ENCODE measurements around the gene ZSWIM5. TPM values are rescaled to one million over a fixed set of nuclear protein-coding genes. Genes with fewer than 3 reads are reported as not detected.

The ZSWIM5 gene
- total and polyA plus RNA-seq, 2 experiments from 2014 or later = 6.6 to 7.6 TPM

DNA sequence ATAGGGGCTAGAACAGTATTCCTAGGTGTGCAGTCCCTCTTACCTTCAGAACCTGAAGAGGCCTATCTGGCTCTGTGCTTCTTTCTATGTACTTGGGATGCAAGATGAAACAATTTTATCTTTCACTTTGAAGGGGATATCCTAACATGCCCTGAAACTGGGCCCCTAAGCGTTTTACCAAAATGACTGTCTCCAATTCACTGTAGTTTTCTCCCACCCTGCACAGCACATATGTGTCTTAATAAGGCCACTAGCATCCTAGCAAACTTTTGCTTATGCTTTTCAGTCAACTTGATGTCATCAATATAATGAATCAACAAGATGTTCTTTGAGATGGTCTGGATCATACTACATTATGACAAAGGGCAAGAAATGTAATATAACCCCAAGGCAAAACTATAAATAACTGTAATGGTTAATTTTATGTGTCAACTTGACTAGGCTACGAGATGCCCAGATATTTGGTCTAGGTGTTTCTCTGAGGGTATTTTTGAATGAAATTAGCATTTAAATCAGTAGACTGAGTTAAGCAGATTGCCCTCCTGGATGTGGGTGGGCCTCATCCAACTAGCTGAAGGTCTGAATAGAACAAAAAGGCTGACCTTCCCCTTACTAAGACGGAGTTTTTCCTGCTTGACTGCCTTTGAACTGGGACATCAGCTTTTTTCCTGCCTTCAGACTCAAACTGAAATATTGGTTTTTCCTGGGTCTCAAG lies 9.2 kb upstream of the ZSWIM5 start:
- no peaks in the 10 kb centered on the region for H3K36me3 ChIP-seq
- no peak overlapping the region for H3K27ac ChIP-seq
- H3K9me3 ChIP-seq (ENCODE audit: low read depth) = no peaks in the 10 kb centered on the region
- no peaks in the 10 kb centered on the region for H3K4me1 ChIP-seq (ENCODE audit: low read depth)
- H3K4me3 ChIP-seq = no peak overlapping the region
- no peak for DNase-seq (ENCODE audit: low read depth in 1 of 2, low spot score in 1 of 2)
- no peaks in the 10 kb centered on the region for H3K27me3 ChIP-seq
- TF ChIP-seq, protein P1, sequence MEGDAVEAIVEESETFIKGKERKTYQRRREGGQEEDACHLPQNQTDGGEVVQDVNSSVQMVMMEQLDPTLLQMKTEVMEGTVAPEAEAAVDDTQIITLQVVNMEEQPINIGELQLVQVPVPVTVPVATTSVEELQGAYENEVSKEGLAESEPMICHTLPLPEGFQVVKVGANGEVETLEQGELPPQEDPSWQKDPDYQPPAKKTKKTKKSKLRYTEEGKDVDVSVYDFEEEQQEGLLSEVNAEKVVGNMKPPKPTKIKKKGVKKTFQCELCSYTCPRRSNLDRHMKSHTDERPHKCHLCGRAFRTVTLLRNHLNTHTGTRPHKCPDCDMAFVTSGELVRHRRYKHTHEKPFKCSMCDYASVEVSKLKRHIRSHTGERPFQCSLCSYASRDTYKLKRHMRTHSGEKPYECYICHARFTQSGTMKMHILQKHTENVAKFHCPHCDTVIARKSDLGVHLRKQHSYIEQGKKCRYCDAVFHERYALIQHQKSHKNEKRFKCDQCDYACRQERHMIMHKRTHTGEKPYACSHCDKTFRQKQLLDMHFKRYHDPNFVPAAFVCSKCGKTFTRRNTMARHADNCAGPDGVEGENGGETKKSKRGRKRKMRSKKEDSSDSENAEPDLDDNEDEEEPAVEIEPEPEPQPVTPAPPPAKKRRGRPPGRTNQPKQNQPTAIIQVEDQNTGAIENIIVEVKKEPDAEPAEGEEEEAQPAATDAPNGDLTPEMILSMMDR (IDR thresholded peaks at IDR 0.05; ENCODE audit: low read depth, low read length) = no peak

GRCh38 chr1:45213892-45214291 lies 7.5 kb upstream of the ZSWIM5 start:
- Histone ChIP-seq H3K27me3 (no peaks in the 10 kb centered on the region), H3K36me3 (no peaks in the 10 kb centered on the region), H3K4me1 (ENCODE audit: low read depth) (no peaks in the 10 kb centered on the region), H3K4me3 (no peak overlapping the region), H3K27ac (no peak overlapping the region), H3K9me3 (ENCODE audit: low read depth) (no peaks in the 10 kb centered on the region)
- TF ChIP-seq, protein P1 (IDR thresholded peaks at IDR 0.05; ENCODE audit: low read depth, low read length) = no peak
- DNase-seq (ENCODE audit: low read depth in 1 of 2, low spot score in 1 of 2) = no peak

- Histone ChIP-seq H3K4me3 (no peak overlapping the region), H3K9me3 (ENCODE audit: low read depth) (no peaks in the 10 kb centered on the region), H3K27ac (no peak overlapping the region), H3K4me1 (ENCODE audit: low read depth) (no peaks in the 10 kb centered on the region), H3K36me3 (no peaks in the 10 kb centered on the region), H3K27me3 (peaks cover 12% of the 10 kb centered on the region)
- no peak for DNase-seq (ENCODE audit: low read depth in 1 of 2, low spot score in 1 of 2)
- TF ChIP-seq, protein P1 (IDR thresholded peaks at IDR 0.05; ENCODE audit: low read depth, low read length) = no peak
Observed at GRCh38 chr1:45211076-45211475, 4.7 kb upstream of the ZSWIM5 start.

DNA sequence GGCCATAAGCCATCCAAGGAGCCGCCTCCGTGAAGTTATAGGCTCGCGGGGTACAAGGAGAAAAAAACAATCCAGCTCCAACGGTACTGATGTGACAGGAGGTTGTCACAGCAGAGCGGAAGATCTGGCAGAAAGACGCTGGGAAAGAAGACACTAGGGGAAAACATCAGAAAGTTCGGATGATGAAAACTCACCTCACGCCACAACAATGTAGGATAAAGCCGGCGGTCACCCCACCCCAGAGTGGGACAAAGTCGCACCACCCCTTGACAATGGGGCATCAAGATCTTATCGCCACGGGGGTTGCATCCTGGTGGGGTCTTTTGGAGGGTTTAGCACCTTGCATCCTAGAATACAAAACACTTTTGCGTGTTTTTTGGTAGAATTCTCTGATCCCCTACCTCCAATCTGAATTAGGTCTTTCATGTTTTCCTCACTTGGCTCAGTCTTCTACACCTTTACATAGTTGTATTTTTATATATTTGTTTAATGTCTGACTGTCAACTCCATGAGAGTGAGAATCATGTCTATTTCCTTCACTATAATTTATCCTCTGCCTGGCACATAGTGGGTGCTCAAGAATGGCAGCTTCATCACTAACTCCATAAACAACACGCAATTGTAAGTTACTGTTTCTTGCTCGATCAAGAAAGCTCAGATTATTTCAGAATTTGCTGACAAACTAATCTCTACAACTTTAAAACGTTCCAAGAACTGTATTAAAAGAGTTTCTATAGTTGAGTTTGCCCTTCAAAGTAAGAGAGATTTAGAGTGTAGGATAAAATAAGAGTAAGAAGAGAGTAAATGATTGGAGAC lies 611 bp upstream of the ZSWIM5 start:
- Histone ChIP-seq H3K27ac (peak overlapping the region; percentile 84), H3K4me1 (ENCODE audit: low read depth) (peaks cover 11% of the 10 kb centered on the region), H3K9me3 (ENCODE audit: low read depth) (no peaks in the 10 kb centered on the region), H3K27me3 (peaks cover 12% of the 10 kb centered on the region), H3K4me3 (peak overlapping the region; percentile 98), H3K36me3 (no peaks in the 10 kb centered on the region)
- TF ChIP-seq, protein P1 (IDR thresholded peaks at IDR 0.05; ENCODE audit: low read depth, low read length) = no peak
- no peak for DNase-seq (ENCODE audit: low read depth in 1 of 2, low spot score in 1 of 2)

- peaks cover 12% of the 10 kb centered on the region for H3K27me3 ChIP-seq
- peak overlapping the region; percentile 1 for H3K27ac ChIP-seq
Observed at GRCh38 chr1:45205011-45205909, 1.1 kb downstream of the ZSWIM5 start.

More at GRCh38 chr1:45205011-45205909, 1.1 kb downstream of the ZSWIM5 start:
- Histone ChIP-seq H3K36me3 (no peaks in the 10 kb centered on the region), H3K4me1 (ENCODE audit: low read depth) (peaks cover 11% of the 10 kb centered on the region), H3K9me3 (ENCODE audit: low read depth) (no peaks in the 10 kb centered on the region), H3K4me3 (peak overlapping the region; percentile 98)
- DNase-seq (ENCODE audit: low read depth in 1 of 2, low spot score in 1 of 2) = peak; percentile 39 to 81
- TF ChIP-seq, protein P1 (IDR thresholded peaks at IDR 0.05; ENCODE audit: low read depth, low read length) = no peak
